Measurements from ENCODE around the gene GRIN2A.

GRIN2A gene

GRCh38 chr16:10206865-10207264 lies 24.6 kb upstream of the GRIN2A start:
- no peak for DNase-seq
- Histone ChIP-seq H2AFZ (ENCODE audit: low read length) (no peak overlapping the region), H3K79me2 (ENCODE audit: low read length) (no peaks in the 10 kb centered on the region), H3K36me3 (replicated peaks; ENCODE audit: insufficient read depth, low read length) (no peaks in the 10 kb centered on the region), H3F3A (ENCODE audit: insufficient read depth, low read length) (no peaks in the 10 kb centered on the region), H3K27me3 (replicated peaks; ENCODE audit: insufficient read depth, low read length) (no peaks in the 10 kb centered on the region), H3K27ac (ENCODE audit: low read length) (no peak overlapping the region), H3K4me3 (ENCODE audit: low read length) (no peak overlapping the region), H3K9ac (ENCODE audit: low read length) (no peak overlapping the region), H4K20me1 (ENCODE audit: insufficient read depth, low read length) (no peaks in the 10 kb centered on the region), H3K9me2 (replicated peaks; ENCODE audit: insufficient read depth, low read length) (no peaks in the 10 kb centered on the region), H3K4me2 (ENCODE audit: low read depth, low read length) (no peak overlapping the region), H3K9me3 (replicated peaks; ENCODE audit: insufficient read depth, low read length) (no peaks in the 10 kb centered on the region), H3K4me1 (ENCODE audit: low read length) (no peaks in the 10 kb centered on the region)
- TF ChIP-seq EZH2phosphoT487 (IDR thresholded peaks at IDR 0.05; ENCODE audit: low read length) = no peak
- TF ChIP-seq EZH2 (optimal IDR thresholded peaks at IDR 0.05; ENCODE audit: low read depth, low read length) = no peak
- TF ChIP-seq, protein P1, sequence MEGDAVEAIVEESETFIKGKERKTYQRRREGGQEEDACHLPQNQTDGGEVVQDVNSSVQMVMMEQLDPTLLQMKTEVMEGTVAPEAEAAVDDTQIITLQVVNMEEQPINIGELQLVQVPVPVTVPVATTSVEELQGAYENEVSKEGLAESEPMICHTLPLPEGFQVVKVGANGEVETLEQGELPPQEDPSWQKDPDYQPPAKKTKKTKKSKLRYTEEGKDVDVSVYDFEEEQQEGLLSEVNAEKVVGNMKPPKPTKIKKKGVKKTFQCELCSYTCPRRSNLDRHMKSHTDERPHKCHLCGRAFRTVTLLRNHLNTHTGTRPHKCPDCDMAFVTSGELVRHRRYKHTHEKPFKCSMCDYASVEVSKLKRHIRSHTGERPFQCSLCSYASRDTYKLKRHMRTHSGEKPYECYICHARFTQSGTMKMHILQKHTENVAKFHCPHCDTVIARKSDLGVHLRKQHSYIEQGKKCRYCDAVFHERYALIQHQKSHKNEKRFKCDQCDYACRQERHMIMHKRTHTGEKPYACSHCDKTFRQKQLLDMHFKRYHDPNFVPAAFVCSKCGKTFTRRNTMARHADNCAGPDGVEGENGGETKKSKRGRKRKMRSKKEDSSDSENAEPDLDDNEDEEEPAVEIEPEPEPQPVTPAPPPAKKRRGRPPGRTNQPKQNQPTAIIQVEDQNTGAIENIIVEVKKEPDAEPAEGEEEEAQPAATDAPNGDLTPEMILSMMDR (IDR thresholded peaks at IDR 0.05; ENCODE audit: low read length) = no peak

GRCh38 chr16:10206215-10206614 lies 24.0 kb upstream of the GRIN2A start:
- no peak for TF ChIP-seq EZH2 (optimal IDR thresholded peaks at IDR 0.05; ENCODE audit: low read depth, low read length)
- TF ChIP-seq, protein P1 (IDR thresholded peaks at IDR 0.05; ENCODE audit: low read length) = no peak
- Histone ChIP-seq H2AFZ (ENCODE audit: low read length) (no peak overlapping the region), H3K4me2 (ENCODE audit: low read depth, low read length) (no peak overlapping the region), H3K4me3 (ENCODE audit: low read length) (no peak overlapping the region), H3K27ac (ENCODE audit: low read length) (no peak overlapping the region), H4K20me1 (ENCODE audit: insufficient read depth, low read length) (no peaks in the 10 kb centered on the region), H3K9me2 (replicated peaks; ENCODE audit: insufficient read depth, low read length) (no peaks in the 10 kb centered on the region), H3K9ac (ENCODE audit: low read length) (no peak overlapping the region), H3K9me3 (replicated peaks; ENCODE audit: insufficient read depth, low read length) (no peaks in the 10 kb centered on the region), H3K4me1 (ENCODE audit: low read length) (no peaks in the 10 kb centered on the region), H3K27me3 (replicated peaks; ENCODE audit: insufficient read depth, low read length) (no peaks in the 10 kb centered on the region), H3K79me2 (ENCODE audit: low read length) (no peaks in the 10 kb centered on the region), H3K36me3 (replicated peaks; ENCODE audit: insufficient read depth, low read length) (no peaks in the 10 kb centered on the region), H3F3A (ENCODE audit: insufficient read depth, low read length) (no peaks in the 10 kb centered on the region)
- no peak for DNase-seq

DNA sequence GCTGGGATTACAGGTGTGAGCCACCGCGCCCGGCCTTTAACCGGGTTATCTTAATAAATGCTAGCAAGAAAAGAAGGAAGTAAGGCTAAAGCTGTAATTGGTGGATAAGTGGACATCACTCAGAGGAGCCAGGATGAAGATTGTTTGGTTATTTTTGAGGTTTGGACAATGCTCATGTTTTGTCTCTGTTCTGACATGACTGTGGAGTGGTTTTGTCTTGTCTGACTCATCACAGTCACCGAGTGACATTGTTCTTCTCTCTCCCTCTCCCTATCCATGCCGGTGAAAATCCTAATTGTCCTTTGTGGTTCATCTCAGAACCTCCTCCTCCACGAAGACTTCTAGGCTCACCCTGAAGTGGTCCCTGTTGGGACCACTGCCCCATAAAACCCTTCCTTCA lies 23.5 kb upstream of the GRIN2A start:
- H3K9me2 ChIP-seq (replicated peaks; ENCODE audit: insufficient read depth, low read length) = no peaks in the 10 kb centered on the region
- no peaks in the 10 kb centered on the region for H4K20me1 ChIP-seq (ENCODE audit: insufficient read depth, low read length)
- no peak overlapping the region for H3K9ac ChIP-seq (ENCODE audit: low read length)
- no peaks in the 10 kb centered on the region for H3K36me3 ChIP-seq (replicated peaks; ENCODE audit: insufficient read depth, low read length)
- H3K79me2 ChIP-seq (ENCODE audit: low read length) = no peaks in the 10 kb centered on the region
- no peak for DNase-seq
- no peak for TF ChIP-seq EZH2 (optimal IDR thresholded peaks at IDR 0.05; ENCODE audit: low read depth, low read length)
- TF ChIP-seq EZH2phosphoT487 (IDR thresholded peaks at IDR 0.05; ENCODE audit: low read length) = no peak
- TF ChIP-seq, protein P1 (IDR thresholded peaks at IDR 0.05; ENCODE audit: low read length) = no peak
- H2AFZ ChIP-seq (ENCODE audit: low read length) = no peak overlapping the region
- no peak overlapping the region for H3K27ac ChIP-seq (ENCODE audit: low read length)
- no peak overlapping the region for H3K4me2 ChIP-seq (ENCODE audit: low read depth, low read length)
- H3K4me3 ChIP-seq (ENCODE audit: low read length) = no peak overlapping the region
- no peaks in the 10 kb centered on the region for H3K4me1 ChIP-seq (ENCODE audit: low read length)
- no peaks in the 10 kb centered on the region for H3K27me3 ChIP-seq (replicated peaks; ENCODE audit: insufficient read depth, low read length)
- H3K9me3 ChIP-seq (replicated peaks; ENCODE audit: insufficient read depth, low read length) = no peaks in the 10 kb centered on the region
- H3F3A ChIP-seq (ENCODE audit: insufficient read depth, low read length) = no peaks in the 10 kb centered on the region
